SK-N-SH (cell line): ENCODE results near the gene LMBR1.

Source experiments
- CHD2 ChIP-seq: fragments of 150-350 bp; IDR thresholded peaks from 2 replicates; pipeline ENCODE4 v1.6.1; 2018; ENCODE audit warnings: low read length; ENCODE audit not compliant: partially characterized antibody
- CTCF ChIP-seq: fragments of 200-600 bp; sonication (generic); IDR thresholded peaks from 2 replicates; pipeline ENCODE4 v1.6.1; 2017; ENCODE audit warnings: antibody characterized with exemption, mild to moderate bottlenecking, moderate library complexity
- EP300 ChIP-seq, 2 experiments: IDR thresholded peaks; 2 replicates each; pipeline versions ENCODE4 v1.4.0 to v1.6.1; 2012; ENCODE audit warnings: borderline replicate concordance in 1 of 2, low read depth in 1 of 2, low read length in 1 of 2
- EZH2phosphoT487 ChIP-seq: fragments of 200-600 bp; sonication (generic); IDR thresholded peaks from 2 replicates; pipeline ENCODE4 v1.6.1; 2017; ENCODE audit warnings: low read depth, mixed run types, mild to moderate bottlenecking, antibody characterized with exemption, moderate library complexity, borderline replicate concordance
- MEF2A ChIP-seq: IDR thresholded peaks from 2 replicates; pipeline ENCODE4 v1.4.0; 2012; ENCODE audit warnings: low read depth, borderline replicate concordance
- MXI1 ChIP-seq: IDR thresholded peaks from 2 replicates; pipeline ENCODE4 v1.6.1; 2012; ENCODE audit warnings: mild to moderate bottlenecking, low read depth, low read length, improper control_type of control experiment
- NFIC ChIP-seq: IDR thresholded peaks from 2 replicates; pipeline ENCODE4 v1.4.0; 2012; ENCODE audit warnings: borderline replicate concordance
- POLR2AphosphoS5 ChIP-seq: IDR thresholded peaks from 2 replicates; pipeline ENCODE4 v1.6.1; 2012; ENCODE audit warnings: low read depth, low read length
- RCOR1 ChIP-seq: fragments of 150-350 bp; IDR thresholded peaks from 2 replicates; pipeline ENCODE4 v1.6.1; 2017; ENCODE audit warnings: antibody characterized with exemption, low read length
- SMC3 ChIP-seq: IDR thresholded peaks from 2 replicates; pipeline ENCODE4 v1.6.1; 2012; ENCODE audit warnings: low read depth, low read length, improper control_type of control experiment
- TAF1 ChIP-seq: IDR thresholded peaks from 2 replicates; pipeline ENCODE4 v1.6.1; 2012; ENCODE audit warnings: low read depth, mild to moderate bottlenecking, low read length, moderate library complexity, borderline replicate concordance
- USF1 ChIP-seq: IDR thresholded peaks from 2 replicates; pipeline ENCODE4 v1.4.0; 2012; ENCODE audit warnings: low read depth, borderline replicate concordance
- USF2 ChIP-seq: fragments of 150-350 bp; IDR thresholded peaks from 2 replicates; pipeline ENCODE4 v1.6.1; 2017; ENCODE audit warnings: antibody characterized with exemption, low read length, low read depth, borderline replicate concordance
- ZBTB33 ChIP-seq: IDR thresholded peaks from 2 replicates; pipeline ENCODE4 v1.4.0; 2012; ENCODE audit warnings: low read depth, borderline replicate concordance

GRCh38 chr7:156692849-156693248 is 200.1 kb downstream of the LMBR1 start:
- TF ChIP-seq CTCF: no peak
- TF ChIP-seq EP300 (IDR thresholded peaks at IDR 0.05; ENCODE audit: borderline replicate concordance in 1 of 2, low read depth in 1 of 2, low read length in 1 of 2): no peak
- no peak for TF ChIP-seq ZBTB33
- no peak for TF ChIP-seq MXI1
- TF ChIP-seq USF2: no peak
- TF ChIP-seq USF1: no peak
- TF ChIP-seq TAF1: no peak
- TF ChIP-seq RCOR1: no peak
- no peak for TF ChIP-seq CHD2
- TF ChIP-seq NFIC: no peak
- no peak for TF ChIP-seq POLR2AphosphoS5
- no peak for TF ChIP-seq MEF2A
- no peak for TF ChIP-seq SMC3
- TF ChIP-seq EZH2phosphoT487: no peak
